Astrocyte (in vitro differentiated cells and primary cell): ENCODE data around the gene PSD4. TPM values are rescaled to one million over a fixed set of nuclear protein-coding genes. Genes with fewer than 3 reads are reported as not detected.
A peak's percentile ranks its signal among the peaks of the same experiment; 100 is the strongest.

Experiments used
- DNase-seq: peaks from one replicate; pipeline ENCODE4 v3.0.0-alpha.2; 2010; ENCODE audit warnings: low read depth
- FAIRE-seq: peaks from 2 replicates; lab custom pipeline; 2011; peaks lifted over from hg19 to GRCh38; lab: Jason Lieb, UNC
- H2AFZ ChIP-seq: 2 replicates; pipeline ENCODE4 v1.6.0; 2012; ENCODE audit warnings: low read depth, low read length, inconsistent platforms
- H3K27ac ChIP-seq: 2 replicates; pipeline ENCODE4 v1.5.1; 2011; ENCODE audit warnings: low read depth, low read length, inconsistent platforms
- H3K27me3 ChIP-seq: 2 replicates; pipeline ENCODE4 v1.6.0; 2011; ENCODE audit warnings: low read length, inconsistent platforms; ENCODE audit not compliant: insufficient read depth
- H3K36me3 ChIP-seq: 2 replicates; pipeline ENCODE4 v1.5.1; 2011; ENCODE audit warnings: low read length, inconsistent platforms; ENCODE audit not compliant: insufficient read depth
- H3K4me1 ChIP-seq: 2 replicates; pipeline ENCODE4 v1.5.1; 2011; ENCODE audit warnings: low read length, inconsistent platforms; ENCODE audit not compliant: insufficient read depth
- H3K4me2 ChIP-seq: 2 replicates; pipeline ENCODE4 v1.6.0; 2012; ENCODE audit warnings: low read length, inconsistent platforms
- H3K4me3 ChIP-seq: 2 replicates; pipeline ENCODE4 v1.5.1; 2011; ENCODE audit warnings: low read depth, mild to moderate bottlenecking, low read length, inconsistent platforms; ENCODE audit not compliant: insufficient read depth
- H3K79me2 ChIP-seq: 2 replicates; pipeline ENCODE4 v1.6.0; 2012; ENCODE audit warnings: mild to moderate bottlenecking, low read length, inconsistent platforms; ENCODE audit not compliant: insufficient read depth
- H3K9ac ChIP-seq: 2 replicates; pipeline ENCODE4 v1.6.0; 2012; ENCODE audit warnings: mild to moderate bottlenecking, low read length, inconsistent platforms
- H3K9me3 ChIP-seq: 2 replicates; pipeline ENCODE4 v1.5.1; 2012; ENCODE audit warnings: low read depth, mild to moderate bottlenecking, low read length, inconsistent platforms; ENCODE audit not compliant: insufficient read depth
- H4K20me1 ChIP-seq: 2 replicates; pipeline ENCODE4 v1.6.0; 2012; ENCODE audit warnings: low read length, inconsistent platforms; ENCODE audit not compliant: insufficient read depth
- H3K27ac Mint-ChIP-seq: one replicate; pipeline ENCODE4 v1.8.0; 2021; ENCODE audit warnings: mild to moderate bottlenecking, mixed read lengths; ENCODE audit not compliant: unreplicated experiment
- H3K27me3 Mint-ChIP-seq: one replicate; pipeline ENCODE4 v1.8.0; 2021; ENCODE audit warnings: low read depth, mixed read lengths; ENCODE audit not compliant: unreplicated experiment
- H3K36me3 Mint-ChIP-seq: one replicate; pipeline ENCODE4 v1.8.0; 2021; ENCODE audit warnings: low read depth, mixed read lengths; ENCODE audit not compliant: unreplicated experiment
- H3K4me1 Mint-ChIP-seq: one replicate; pipeline ENCODE4 v1.8.0; 2021; ENCODE audit warnings: low read depth, mixed read lengths; ENCODE audit not compliant: unreplicated experiment
- H3K4me3 Mint-ChIP-seq: one replicate; pipeline ENCODE4 v1.8.0; 2021; ENCODE audit warnings: mild to moderate bottlenecking, moderate library complexity, mixed read lengths; ENCODE audit not compliant: unreplicated experiment
- H3K9me3 Mint-ChIP-seq: one replicate; pipeline ENCODE4 v1.8.0; 2021; ENCODE audit warnings: mild to moderate bottlenecking, mixed read lengths; ENCODE audit not compliant: unreplicated experiment
- CTCF ChIP-seq: IDR thresholded peaks from 2 replicates; pipeline ENCODE4 v1.5.1; 2011; ENCODE audit warnings: low read depth, mild to moderate bottlenecking, inconsistent platforms, low read length, moderate library complexity; ENCODE audit not compliant: insufficient read depth
- EZH2 ChIP-seq: IDR thresholded peaks from 2 replicates; pipeline ENCODE4 v1.6.1; 2012; ENCODE audit warnings: mild to moderate bottlenecking, low read length, inconsistent platforms; ENCODE audit not compliant: insufficient read depth
- total RNA-seq: library from RNA; stranded (reverse); gene quantifications from 2 replicates; pipeline ENCODE4 v1.2.1, GENCODE V29; 2021

Gene PSD4
- total RNA-seq, 1 donor from 2014 or later: 4.0 TPM

GRCh38 chr2:113203217-113203530 lies 29.4 kb downstream of the PSD4 start:
- Histone ChIP-seq H3K79me2 (no peaks in the 10 kb centered on the region), H4K20me1 (no peaks in the 10 kb centered on the region), H3K27ac (no peak overlapping the region), H3K36me3 (no peaks in the 10 kb centered on the region), H3K4me3 (no peak overlapping the region), H3K4me2 (peak overlapping the region; percentile 28), H3K9ac (no peak overlapping the region), H3K27me3 (no peaks in the 10 kb centered on the region), H3K9me3 (no peaks in the 10 kb centered on the region), H2AFZ (no peak overlapping the region), H3K4me1 (peaks cover 31% of the 10 kb centered on the region)
- no peaks in the 10 kb centered on the region for H3K9me3 Mint-ChIP-seq
- no peak for TF ChIP-seq EZH2
- no peak for TF ChIP-seq CTCF
- FAIRE-seq (no peak), DNase-seq (peak; percentile 29)
- H3K36me3 Mint-ChIP-seq: peaks cover 2% of the 10 kb centered on the region
- H3K27me3 Mint-ChIP-seq: peaks cover 8% of the 10 kb centered on the region
- no peak overlapping the region for H3K4me3 Mint-ChIP-seq
- H3K27ac Mint-ChIP-seq: no peak overlapping the region
- H3K4me1 Mint-ChIP-seq: peaks cover 8% of the 10 kb centered on the region

- FAIRE-seq (no peak), DNase-seq (peak; percentile 30)
- H3K4me2 ChIP-seq: no peak overlapping the region
- H3K9ac ChIP-seq: no peak overlapping the region
- Mint-ChIP-seq H3K4me3 (no peak overlapping the region), H3K9me3 (no peaks in the 10 kb centered on the region), H3K27ac (no peak overlapping the region), H3K27me3 (peaks cover 12% of the 10 kb centered on the region), H3K4me1 (peaks cover 8% of the 10 kb centered on the region), H3K36me3 (peaks cover 2% of the 10 kb centered on the region)
- H4K20me1 ChIP-seq: no peaks in the 10 kb centered on the region
- peaks cover 33% of the 10 kb centered on the region for H3K4me1 ChIP-seq
- no peaks in the 10 kb centered on the region for H3K36me3 ChIP-seq
- no peaks in the 10 kb centered on the region for H3K27me3 ChIP-seq
- TF ChIP-seq CTCF: peak; percentile 84
- TF ChIP-seq EZH2: no peak
- no peak overlapping the region for H2AFZ ChIP-seq
- H3K9me3 ChIP-seq: no peaks in the 10 kb centered on the region
- no peaks in the 10 kb centered on the region for H3K79me2 ChIP-seq
- no peak overlapping the region for H3K27ac ChIP-seq
- no peak overlapping the region for H3K4me3 ChIP-seq
Measured at GRCh38 chr2:113203901-113204519, 30.2 kb downstream of the PSD4 start.

DNA sequence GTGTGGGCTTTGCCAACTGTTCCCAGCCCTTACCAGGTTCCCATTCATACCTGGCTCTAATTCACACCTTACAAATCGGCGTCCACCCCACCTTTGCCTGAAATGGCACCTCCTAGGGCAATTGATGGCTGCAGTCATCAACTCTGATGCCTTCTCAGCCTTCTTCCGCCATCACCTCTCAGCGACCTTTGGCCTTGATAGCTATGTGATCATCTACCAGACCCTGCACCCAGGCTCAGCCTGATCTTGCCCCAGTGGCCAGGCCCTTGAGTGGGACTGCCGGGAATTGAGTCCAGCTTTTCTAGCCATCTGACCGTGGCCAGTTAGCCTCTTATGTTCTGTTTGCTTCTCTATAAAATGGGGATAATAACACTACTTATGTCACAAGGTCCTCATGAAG lies 32.5 kb downstream of the PSD4 start:
- peaks cover 2% of the 10 kb centered on the region for H3K36me3 Mint-ChIP-seq
- Histone ChIP-seq H2AFZ (no peak overlapping the region), H3K4me3 (no peak overlapping the region), H3K4me2 (no peak overlapping the region), H3K9me3 (no peaks in the 10 kb centered on the region), H3K27me3 (no peaks in the 10 kb centered on the region), H3K27ac (no peak overlapping the region), H3K79me2 (no peaks in the 10 kb centered on the region), H4K20me1 (no peaks in the 10 kb centered on the region), H3K36me3 (no peaks in the 10 kb centered on the region), H3K9ac (no peak overlapping the region), H3K4me1 (peaks cover 33% of the 10 kb centered on the region)
- no peak overlapping the region for H3K27ac Mint-ChIP-seq
- no peak overlapping the region for H3K4me3 Mint-ChIP-seq
- TF ChIP-seq CTCF (no peak), EZH2 (no peak)
- DNase-seq (no peak), FAIRE-seq (no peak)
- no peaks in the 10 kb centered on the region for H3K9me3 Mint-ChIP-seq
- peaks cover 16% of the 10 kb centered on the region for H3K4me1 Mint-ChIP-seq
- H3K27me3 Mint-ChIP-seq: peaks cover 12% of the 10 kb centered on the region
